Peyer's patch (tissue), 4 donors: ENCODE measurements around the gene TMEM132E.
"Not testable (repeated sequence)": the region's sequence is repeated elsewhere in the genome, so short reads cannot be mapped to it uniquely, and the experiment has no call there.

ENCODE experiments used
- POLR2A ChIP-seq, 2 donors: fragments of 450-650 bp; IDR thresholded peaks; one replicate each; pipeline ENCODE4 v1.5.1; 2017; ENCODE audit warnings: antibody characterized with exemption in 2 of 2, mild to moderate bottlenecking in 2 of 2, moderate library complexity in 2 of 2
- TF ChIP-seq, protein P1 (sequence below), 6 experiments: fragments of 450-650 bp in 4 of 6; fragments of 200-600 bp in 2 of 6; sonication (generic) in 1 of 6; IDR thresholded peaks; one replicate each; pipeline ENCODE4 v1.5.1; 2017 to 2019; ENCODE audit warnings: antibody characterized with exemption in 6 of 6, mild to moderate bottlenecking in 3 of 6, moderate library complexity in 1 of 6

DNA sequence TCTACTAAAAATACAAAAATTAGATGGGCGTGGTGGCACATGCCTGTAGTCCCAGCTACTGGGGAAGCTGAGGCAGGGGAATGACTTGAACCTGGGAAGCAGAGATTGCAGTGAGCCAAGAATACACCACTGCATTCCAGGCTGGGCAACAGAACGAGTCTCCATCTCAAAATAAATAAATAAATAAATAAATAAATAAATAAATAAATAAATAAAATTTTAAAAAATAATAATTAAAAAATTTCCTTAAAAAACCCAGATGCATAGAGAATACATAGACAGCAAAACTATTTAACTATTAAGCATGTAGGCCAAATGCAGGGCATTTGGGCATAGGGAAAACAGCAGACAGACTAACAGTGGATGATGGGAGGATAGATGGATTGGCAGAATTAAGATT, 40.8 kb upstream of the TMEM132E start:
- TF ChIP-seq, protein P1, sequence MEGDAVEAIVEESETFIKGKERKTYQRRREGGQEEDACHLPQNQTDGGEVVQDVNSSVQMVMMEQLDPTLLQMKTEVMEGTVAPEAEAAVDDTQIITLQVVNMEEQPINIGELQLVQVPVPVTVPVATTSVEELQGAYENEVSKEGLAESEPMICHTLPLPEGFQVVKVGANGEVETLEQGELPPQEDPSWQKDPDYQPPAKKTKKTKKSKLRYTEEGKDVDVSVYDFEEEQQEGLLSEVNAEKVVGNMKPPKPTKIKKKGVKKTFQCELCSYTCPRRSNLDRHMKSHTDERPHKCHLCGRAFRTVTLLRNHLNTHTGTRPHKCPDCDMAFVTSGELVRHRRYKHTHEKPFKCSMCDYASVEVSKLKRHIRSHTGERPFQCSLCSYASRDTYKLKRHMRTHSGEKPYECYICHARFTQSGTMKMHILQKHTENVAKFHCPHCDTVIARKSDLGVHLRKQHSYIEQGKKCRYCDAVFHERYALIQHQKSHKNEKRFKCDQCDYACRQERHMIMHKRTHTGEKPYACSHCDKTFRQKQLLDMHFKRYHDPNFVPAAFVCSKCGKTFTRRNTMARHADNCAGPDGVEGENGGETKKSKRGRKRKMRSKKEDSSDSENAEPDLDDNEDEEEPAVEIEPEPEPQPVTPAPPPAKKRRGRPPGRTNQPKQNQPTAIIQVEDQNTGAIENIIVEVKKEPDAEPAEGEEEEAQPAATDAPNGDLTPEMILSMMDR (IDR thresholded peaks at IDR 0.05) = not testable (repeated sequence)
- TF ChIP-seq POLR2A (IDR thresholded peaks at IDR 0.05) = not testable (repeated sequence)
